Astrocyte (in vitro differentiated cells and primary cell): Measurements from ENCODE around the gene PTPN3.

Source experiments
- EZH2 ChIP-seq: IDR thresholded peaks from 2 replicates; pipeline ENCODE4 v1.6.1; 2012; ENCODE audit warnings: mild to moderate bottlenecking, low read length, inconsistent platforms; ENCODE audit not compliant: insufficient read depth
- TF ChIP-seq, protein P1 (sequence below): IDR thresholded peaks from 2 replicates; pipeline ENCODE4 v1.5.1; 2011; ENCODE audit warnings: low read depth, mild to moderate bottlenecking, inconsistent platforms, low read length, moderate library complexity; ENCODE audit not compliant: insufficient read depth

DNA sequence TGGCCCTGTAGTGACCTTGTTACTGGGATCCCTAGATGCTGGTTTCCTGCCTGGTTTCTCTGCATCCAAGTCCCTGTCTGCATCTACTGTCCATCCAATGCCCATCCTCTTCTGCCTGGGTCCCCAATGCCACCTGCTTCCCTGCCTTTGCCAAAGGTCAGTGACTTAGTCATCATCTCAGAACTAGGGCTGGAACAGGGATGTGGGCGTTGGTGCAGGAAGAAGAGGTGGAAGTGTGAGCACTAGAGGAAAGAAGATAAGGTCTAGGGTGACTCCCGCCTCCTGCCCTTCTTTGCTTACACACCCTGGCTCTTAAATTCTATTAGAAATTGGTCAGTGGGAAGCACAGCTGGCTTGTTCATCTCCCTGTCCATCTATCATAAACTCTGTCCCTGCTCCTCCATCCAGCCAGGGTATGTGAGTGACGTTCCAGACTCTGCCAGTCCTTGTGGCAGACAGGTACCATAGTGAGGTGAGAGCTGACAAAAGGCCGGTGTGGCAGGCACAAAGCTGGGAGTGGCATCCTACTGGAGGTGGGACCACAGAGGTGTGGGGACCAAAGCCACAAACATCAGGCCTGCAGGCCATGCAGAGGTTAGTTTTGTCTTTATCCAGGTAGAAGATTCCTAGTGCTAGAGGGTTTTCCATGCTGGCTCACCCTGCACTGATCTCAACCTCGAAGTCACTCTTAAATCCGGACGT is 9.2 kb downstream of the PTPN3 start:
- TF ChIP-seq, protein P1, sequence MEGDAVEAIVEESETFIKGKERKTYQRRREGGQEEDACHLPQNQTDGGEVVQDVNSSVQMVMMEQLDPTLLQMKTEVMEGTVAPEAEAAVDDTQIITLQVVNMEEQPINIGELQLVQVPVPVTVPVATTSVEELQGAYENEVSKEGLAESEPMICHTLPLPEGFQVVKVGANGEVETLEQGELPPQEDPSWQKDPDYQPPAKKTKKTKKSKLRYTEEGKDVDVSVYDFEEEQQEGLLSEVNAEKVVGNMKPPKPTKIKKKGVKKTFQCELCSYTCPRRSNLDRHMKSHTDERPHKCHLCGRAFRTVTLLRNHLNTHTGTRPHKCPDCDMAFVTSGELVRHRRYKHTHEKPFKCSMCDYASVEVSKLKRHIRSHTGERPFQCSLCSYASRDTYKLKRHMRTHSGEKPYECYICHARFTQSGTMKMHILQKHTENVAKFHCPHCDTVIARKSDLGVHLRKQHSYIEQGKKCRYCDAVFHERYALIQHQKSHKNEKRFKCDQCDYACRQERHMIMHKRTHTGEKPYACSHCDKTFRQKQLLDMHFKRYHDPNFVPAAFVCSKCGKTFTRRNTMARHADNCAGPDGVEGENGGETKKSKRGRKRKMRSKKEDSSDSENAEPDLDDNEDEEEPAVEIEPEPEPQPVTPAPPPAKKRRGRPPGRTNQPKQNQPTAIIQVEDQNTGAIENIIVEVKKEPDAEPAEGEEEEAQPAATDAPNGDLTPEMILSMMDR, result no peak
- no peak for TF ChIP-seq EZH2
